ENCODE measurements around the gene CAP1. TPM values are rescaled to one million over a fixed set of nuclear protein-coding genes. Genes with fewer than 3 reads are reported as not detected.
A peak's percentile ranks its signal among the peaks of the same experiment; 100 is the strongest.

CAP1 gene
- total RNA-seq, 2 experiments from 2014 or later = 121 to 126 TPM

GRCh38 chr1:40067851-40068250 lies 27.3 kb downstream of the CAP1 start:
- Histone ChIP-seq H3K27ac (ENCODE audit: low read depth in 1 of 2, low read length in 2 of 2) (no peak overlapping the region), H3K4me1 (ENCODE audit: insufficient read depth, low read length) (peaks cover 19% of the 10 kb centered on the region), H3K27me3 (ENCODE audit: control insufficient read depth in 1 of 2, insufficient read depth in 2 of 2, low read length in 2 of 2) (no peaks in the 10 kb centered on the region), H3K36me3 (ENCODE audit: insufficient read depth, low read length) (peaks cover 98% of the 10 kb centered on the region), H3K9me3 (ENCODE audit: control insufficient read depth in 1 of 2, insufficient read depth in 1 of 2, low read length in 2 of 2) (no peaks in the 10 kb centered on the region), H3K4me3 (ENCODE audit: low read length) (no peak overlapping the region)
- CTCF ChIA-PET = no interaction called here
- Mint-ChIP-seq H3K36me3 (ENCODE audit: low read depth) (peaks cover 97% of the 10 kb centered on the region), H3K9me3 (no peaks in the 10 kb centered on the region), H3K27me3 (no peaks in the 10 kb centered on the region), H3K4me3 (no peak overlapping the region), H3K4me1 (ENCODE audit: low read depth) (peaks cover 46% of the 10 kb centered on the region), H3K27ac (peak overlapping the region; percentile 58)
- DNase-seq (no peak), ATAC-seq (ENCODE audit: poor library complexity) (no peak)
- intact Hi-C loops (cut with DNase I, micrococcal nuclease) = no loop called here
- TF ChIP-seq, protein P1, sequence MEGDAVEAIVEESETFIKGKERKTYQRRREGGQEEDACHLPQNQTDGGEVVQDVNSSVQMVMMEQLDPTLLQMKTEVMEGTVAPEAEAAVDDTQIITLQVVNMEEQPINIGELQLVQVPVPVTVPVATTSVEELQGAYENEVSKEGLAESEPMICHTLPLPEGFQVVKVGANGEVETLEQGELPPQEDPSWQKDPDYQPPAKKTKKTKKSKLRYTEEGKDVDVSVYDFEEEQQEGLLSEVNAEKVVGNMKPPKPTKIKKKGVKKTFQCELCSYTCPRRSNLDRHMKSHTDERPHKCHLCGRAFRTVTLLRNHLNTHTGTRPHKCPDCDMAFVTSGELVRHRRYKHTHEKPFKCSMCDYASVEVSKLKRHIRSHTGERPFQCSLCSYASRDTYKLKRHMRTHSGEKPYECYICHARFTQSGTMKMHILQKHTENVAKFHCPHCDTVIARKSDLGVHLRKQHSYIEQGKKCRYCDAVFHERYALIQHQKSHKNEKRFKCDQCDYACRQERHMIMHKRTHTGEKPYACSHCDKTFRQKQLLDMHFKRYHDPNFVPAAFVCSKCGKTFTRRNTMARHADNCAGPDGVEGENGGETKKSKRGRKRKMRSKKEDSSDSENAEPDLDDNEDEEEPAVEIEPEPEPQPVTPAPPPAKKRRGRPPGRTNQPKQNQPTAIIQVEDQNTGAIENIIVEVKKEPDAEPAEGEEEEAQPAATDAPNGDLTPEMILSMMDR (IDR thresholded peaks at IDR 0.05) = no peak
- POLR2A ChIA-PET = interaction anchor here (1.0 kb wide), 1 partner anchor 9 kb away, joined by 3 read pairs; no protein-coding TSS in a partner anchor

- no peak overlapping the region for H3K4me3 Mint-ChIP-seq
- peaks cover 83% of the 10 kb centered on the region for H3K36me3 ChIP-seq (ENCODE audit: insufficient read depth, low read length)
- no peaks in the 10 kb centered on the region for H3K9me3 ChIP-seq (ENCODE audit: control insufficient read depth in 1 of 2, insufficient read depth in 1 of 2, low read length in 2 of 2)
- TF ChIP-seq, protein P1 (IDR thresholded peaks at IDR 0.05) = no peak
- H3K27ac Mint-ChIP-seq = peak overlapping the region; percentile 63
- ATAC-seq (ENCODE audit: poor library complexity) (no peak), DNase-seq (no peak)
- no peaks in the 10 kb centered on the region for H3K27me3 ChIP-seq (ENCODE audit: control insufficient read depth in 1 of 2, insufficient read depth in 2 of 2, low read length in 2 of 2)
- POLR2A ChIA-PET = interaction anchor here (2.3 kb wide), 1 partner anchor 11 kb away, joined by 7 read pairs; no protein-coding TSS in a partner anchor
- intact Hi-C loops (cut with DNase I, micrococcal nuclease) = no loop called here
- no peaks in the 10 kb centered on the region for H3K4me1 ChIP-seq (ENCODE audit: insufficient read depth, low read length)
- H3K9me3 Mint-ChIP-seq = no peaks in the 10 kb centered on the region
- no peak overlapping the region for H3K27ac ChIP-seq (ENCODE audit: low read depth in 1 of 2, low read length in 2 of 2)
- no peak overlapping the region for H3K4me3 ChIP-seq (ENCODE audit: low read length)
- CTCF ChIA-PET = no interaction called here
- peaks cover 24% of the 10 kb centered on the region for H3K4me1 Mint-ChIP-seq (ENCODE audit: low read depth)
- H3K27me3 Mint-ChIP-seq = no peaks in the 10 kb centered on the region
- H3K36me3 Mint-ChIP-seq (ENCODE audit: low read depth) = peaks cover 85% of the 10 kb centered on the region
Observed at GRCh38 chr1:40072142-40072541, 31.6 kb downstream of the CAP1 start.

- no peaks in the 10 kb centered on the region for H3K27me3 Mint-ChIP-seq
- H3K27ac Mint-ChIP-seq = peak overlapping the region; percentile 63
- Histone ChIP-seq H3K36me3 (ENCODE audit: insufficient read depth, low read length) (peaks cover 82% of the 10 kb centered on the region), H3K4me3 (ENCODE audit: low read length) (no peak overlapping the region), H3K4me1 (ENCODE audit: insufficient read depth, low read length) (no peaks in the 10 kb centered on the region), H3K27ac (ENCODE audit: low read depth in 1 of 2, low read length in 2 of 2) (no peak overlapping the region), H3K9me3 (ENCODE audit: control insufficient read depth in 1 of 2, insufficient read depth in 1 of 2, low read length in 2 of 2) (no peaks in the 10 kb centered on the region), H3K27me3 (ENCODE audit: control insufficient read depth in 1 of 2, insufficient read depth in 2 of 2, low read length in 2 of 2) (no peaks in the 10 kb centered on the region)
- POLR2A ChIA-PET = no interaction called here
- no peak overlapping the region for H3K4me3 Mint-ChIP-seq
- H3K36me3 Mint-ChIP-seq (ENCODE audit: low read depth) = peaks cover 83% of the 10 kb centered on the region
- CTCF ChIA-PET = no interaction called here
- intact Hi-C loops (cut with DNase I, micrococcal nuclease) = no loop called here
- ATAC-seq (ENCODE audit: poor library complexity) (no peak), DNase-seq (no peak)
- H3K4me1 Mint-ChIP-seq (ENCODE audit: low read depth) = peaks cover 18% of the 10 kb centered on the region
- no peaks in the 10 kb centered on the region for H3K9me3 Mint-ChIP-seq
- TF ChIP-seq, protein P1 (IDR thresholded peaks at IDR 0.05) = no peak
Observed at GRCh38 chr1:40073062-40073461, 32.5 kb downstream of the CAP1 start.

Data from CD4-positive, alpha-beta T cell (primary cell).